Measurements from ENCODE around the gene SPRR4. TPM values are rescaled to one million over a fixed set of nuclear protein-coding genes. Genes with fewer than 3 reads are reported as not detected.

The SPRR4 gene
- total RNA-seq, 1 donor from 2014 or later, result not detected

DNA sequence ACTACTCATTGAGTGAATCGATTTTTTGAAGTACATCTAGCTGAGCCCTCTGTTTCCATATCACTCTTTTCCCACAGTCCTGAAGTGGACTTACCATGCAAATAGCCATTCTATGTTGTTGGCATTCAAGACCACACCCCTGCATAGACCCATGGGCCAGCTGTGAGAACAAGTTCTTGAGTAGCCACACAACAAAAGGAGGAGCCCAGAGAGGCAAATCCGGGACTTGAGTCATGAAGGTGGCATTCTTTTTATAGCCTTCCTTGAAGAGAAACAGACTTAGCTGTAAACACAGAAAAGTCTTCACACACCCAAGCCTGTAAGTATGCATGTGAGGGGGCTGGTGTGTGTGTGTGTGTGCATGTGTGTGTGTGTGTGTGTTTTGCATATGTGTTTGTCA is 37.3 kb upstream of the SPRR4 start:
- intact Hi-C loops (cut with DNase I), result no loop called here
- DNase-seq (no peak), ATAC-seq (no peak)
- TF ChIP-seq, protein P1, sequence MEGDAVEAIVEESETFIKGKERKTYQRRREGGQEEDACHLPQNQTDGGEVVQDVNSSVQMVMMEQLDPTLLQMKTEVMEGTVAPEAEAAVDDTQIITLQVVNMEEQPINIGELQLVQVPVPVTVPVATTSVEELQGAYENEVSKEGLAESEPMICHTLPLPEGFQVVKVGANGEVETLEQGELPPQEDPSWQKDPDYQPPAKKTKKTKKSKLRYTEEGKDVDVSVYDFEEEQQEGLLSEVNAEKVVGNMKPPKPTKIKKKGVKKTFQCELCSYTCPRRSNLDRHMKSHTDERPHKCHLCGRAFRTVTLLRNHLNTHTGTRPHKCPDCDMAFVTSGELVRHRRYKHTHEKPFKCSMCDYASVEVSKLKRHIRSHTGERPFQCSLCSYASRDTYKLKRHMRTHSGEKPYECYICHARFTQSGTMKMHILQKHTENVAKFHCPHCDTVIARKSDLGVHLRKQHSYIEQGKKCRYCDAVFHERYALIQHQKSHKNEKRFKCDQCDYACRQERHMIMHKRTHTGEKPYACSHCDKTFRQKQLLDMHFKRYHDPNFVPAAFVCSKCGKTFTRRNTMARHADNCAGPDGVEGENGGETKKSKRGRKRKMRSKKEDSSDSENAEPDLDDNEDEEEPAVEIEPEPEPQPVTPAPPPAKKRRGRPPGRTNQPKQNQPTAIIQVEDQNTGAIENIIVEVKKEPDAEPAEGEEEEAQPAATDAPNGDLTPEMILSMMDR (IDR thresholded peaks at IDR 0.05), result no peak
- Histone ChIP-seq H3K27ac (no peak overlapping the region), H3K4me1 (no peaks in the 10 kb centered on the region), H3K27me3 (ENCODE audit: low read depth) (no peaks in the 10 kb centered on the region), H3K9me3 (no peaks in the 10 kb centered on the region), H3K36me3 (no peaks in the 10 kb centered on the region), H3K4me3 (no peak overlapping the region)

DNA sequence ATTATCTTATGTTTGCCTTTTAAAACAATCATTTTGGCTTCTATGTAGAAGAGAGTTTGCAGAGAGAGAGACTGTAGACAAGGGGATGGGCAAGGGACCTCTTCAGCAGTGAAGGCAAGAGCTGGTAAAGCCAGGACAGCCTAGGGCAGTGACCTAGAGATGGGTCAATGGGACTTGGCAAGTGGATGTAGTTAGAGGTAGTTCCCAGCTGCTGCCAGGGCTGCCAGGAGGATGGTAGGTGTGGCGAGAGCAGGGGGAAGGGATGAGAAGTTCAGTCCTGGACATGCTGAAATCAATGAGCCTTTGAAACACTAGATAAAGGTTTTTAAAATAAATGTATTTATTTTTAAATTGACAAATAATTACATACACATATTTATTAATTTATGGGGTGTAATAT is 29.8 kb upstream of the SPRR4 start:
- TF ChIP-seq, protein P1 (IDR thresholded peaks at IDR 0.05), result no peak
- intact Hi-C loops (cut with DNase I), result no loop called here

DNA sequence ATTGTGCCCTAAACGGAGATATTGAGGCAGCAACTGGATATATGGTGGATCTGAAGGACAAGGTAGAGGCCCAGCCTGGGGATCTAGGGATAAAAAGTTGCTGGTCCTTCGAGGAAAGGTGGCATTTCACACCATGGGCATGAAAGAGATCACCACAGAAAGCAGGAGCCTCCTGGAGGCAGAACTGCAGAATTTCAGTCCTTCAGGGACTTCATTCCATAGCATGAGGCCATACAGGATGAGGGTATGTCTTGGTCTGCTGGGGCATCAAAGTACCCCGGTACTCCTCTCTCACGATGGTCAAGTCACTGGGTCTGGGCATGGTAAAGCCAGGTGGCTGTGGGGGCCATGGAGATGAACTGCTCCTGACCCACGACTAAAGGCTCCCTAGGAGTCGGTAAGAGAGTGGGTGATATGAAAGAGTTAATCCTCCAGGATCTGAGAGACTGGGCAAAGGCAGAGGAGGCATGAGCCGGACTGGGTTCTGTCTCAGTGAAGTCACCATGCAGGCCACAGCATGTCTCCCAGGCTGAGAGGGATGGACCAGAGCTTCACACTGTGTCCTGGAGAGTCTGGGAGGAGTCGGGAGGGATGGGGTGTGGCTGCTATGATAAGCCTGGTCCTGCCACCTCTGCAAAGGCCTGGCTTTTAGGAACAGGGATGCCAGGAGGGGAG is 29.3 kb upstream of the SPRR4 start:
- DNase-seq, result no peak
- no peak overlapping the region for H3K4me3 ChIP-seq
- no peak overlapping the region for H3K27ac ChIP-seq
- H3K36me3 ChIP-seq, result no peaks in the 10 kb centered on the region
- no peak for ATAC-seq
- no peaks in the 10 kb centered on the region for H3K4me1 ChIP-seq
- peaks cover 3% of the 10 kb centered on the region for H3K27me3 ChIP-seq (ENCODE audit: low read depth)
- TF ChIP-seq, protein P1 (IDR thresholded peaks at IDR 0.05), result no peak
- no peaks in the 10 kb centered on the region for H3K9me3 ChIP-seq
- intact Hi-C loops (cut with DNase I), result no loop called here

More for the DNA sequence above, 29.8 kb upstream of the SPRR4 start:
- Histone ChIP-seq H3K4me3 (no peak overlapping the region), H3K27ac (no peak overlapping the region), H3K4me1 (no peaks in the 10 kb centered on the region), H3K27me3 (ENCODE audit: low read depth) (peaks cover under 1% of the 10 kb centered on the region), H3K9me3 (no peaks in the 10 kb centered on the region), H3K36me3 (no peaks in the 10 kb centered on the region)
- no peak for ATAC-seq
- DNase-seq, result no peak

DNA sequence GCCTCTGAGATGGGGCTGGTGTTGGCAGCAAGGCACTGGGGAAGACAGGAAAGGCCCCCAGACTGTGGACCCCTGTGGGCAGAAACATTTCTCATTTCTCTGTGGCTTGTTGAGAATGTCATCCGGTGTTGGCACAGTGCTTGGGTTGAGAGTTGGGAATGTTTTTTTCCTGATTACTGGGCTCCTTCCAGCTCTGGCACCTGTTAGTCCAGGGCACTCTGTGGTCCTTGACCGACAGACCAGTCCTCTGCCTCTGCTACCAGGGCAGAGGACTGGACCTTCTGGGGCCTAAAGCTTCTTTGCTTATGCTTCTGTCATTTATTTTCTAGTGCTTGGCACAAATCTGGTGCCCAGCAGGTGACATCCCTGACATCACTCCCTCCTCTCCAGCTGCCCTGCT is 28.3 kb upstream of the SPRR4 start:
- H3K27ac ChIP-seq, result no peak overlapping the region
- H3K9me3 ChIP-seq, result no peaks in the 10 kb centered on the region
- no peak overlapping the region for H3K4me3 ChIP-seq
- ATAC-seq (no peak), DNase-seq (no peak)
- intact Hi-C loops (cut with DNase I), result no loop called here
- H3K4me1 ChIP-seq, result no peaks in the 10 kb centered on the region
- H3K27me3 ChIP-seq (ENCODE audit: low read depth), result peaks cover 3% of the 10 kb centered on the region
- no peaks in the 10 kb centered on the region for H3K36me3 ChIP-seq
- TF ChIP-seq, protein P1 (IDR thresholded peaks at IDR 0.05), result no peak

DNA sequence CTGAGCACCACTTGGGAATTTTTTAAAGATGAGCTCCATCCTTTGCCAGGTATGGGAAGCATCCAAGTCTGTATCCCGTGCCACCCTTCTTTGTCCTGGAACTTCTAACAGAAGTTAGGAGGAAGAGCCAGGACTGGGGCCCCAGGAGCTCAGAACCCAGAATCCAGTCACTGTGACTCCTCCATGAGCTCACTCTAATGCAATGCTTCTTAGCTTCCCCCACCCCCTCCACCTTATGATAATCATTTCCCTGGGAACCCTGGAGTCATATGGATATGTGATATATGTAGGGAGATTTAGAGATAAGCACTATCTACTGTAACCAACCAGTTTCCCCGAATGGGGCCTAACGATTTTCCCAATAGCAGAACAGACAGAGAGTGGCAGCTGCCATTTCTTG is 24.2 kb upstream of the SPRR4 start:
- H3K4me1 ChIP-seq, result no peaks in the 10 kb centered on the region
- no peaks in the 10 kb centered on the region for H3K36me3 ChIP-seq
- no peak for DNase-seq
- TF ChIP-seq, protein P1 (IDR thresholded peaks at IDR 0.05), result no peak
- intact Hi-C loops (cut with DNase I), result no loop called here
- H3K27ac ChIP-seq, result no peak overlapping the region
- H3K27me3 ChIP-seq (ENCODE audit: low read depth), result peaks cover 3% of the 10 kb centered on the region
- no peaks in the 10 kb centered on the region for H3K9me3 ChIP-seq
- no peak overlapping the region for H3K4me3 ChIP-seq
- ATAC-seq, result no peak

All from lower lobe of right lung (tissue), 2 donors.